Measurements from ENCODE around the gene AGO4. TPM values are rescaled to one million over a fixed set of nuclear protein-coding genes. Genes with fewer than 3 reads are reported as not detected.

The AGO4 gene
- total and polyA plus RNA-seq, 2 of the 8 experiments (the other 6 are each of a cell fraction or from before 2014, with no cell fraction given): 5.5 to 7.7 TPM

DNA sequence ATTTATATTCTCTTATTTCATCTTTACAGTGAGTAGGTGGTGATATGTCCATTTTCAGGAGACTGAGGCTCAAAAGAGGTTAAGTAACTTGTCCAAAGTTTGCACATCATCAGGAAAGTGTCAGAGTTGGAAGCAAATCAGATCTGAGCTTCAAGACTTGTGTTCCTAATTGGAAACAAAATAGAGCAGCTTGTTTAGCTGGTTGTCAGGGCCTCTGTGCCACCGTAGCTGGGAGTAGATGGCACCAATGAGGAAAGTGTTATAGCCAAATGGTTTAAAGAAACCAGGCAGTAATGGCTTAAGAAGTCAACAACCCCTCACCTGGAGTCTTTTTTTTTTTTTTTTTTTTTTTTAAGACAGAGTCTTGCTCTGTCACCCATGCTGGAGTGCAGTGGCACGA lies 94.9 kb downstream of the AGO4 start:
- Histone ChIP-seq H3K79me1 (ENCODE audit: low read depth, low read length) (no peaks in the 10 kb centered on the region; the same call in 1 of the 2 replicates), H3K18ac (ENCODE audit: extremely low read depth, low read length) (no peak overlapping the region), H3K79me2 (ENCODE audit: control insufficient read depth in 1 of 2, insufficient read depth in 2 of 2, low read length in 2 of 2) (no peaks in the 10 kb centered on the region), H3K23ac (ENCODE audit: insufficient read length) (no peak overlapping the region), H4K8ac (ENCODE audit: extremely low read depth, insufficient read depth, low read length) (no peak overlapping the region), H3K56ac (replicated peaks; ENCODE audit: insufficient read length, low read depth, low read length) (no peak overlapping the region), H3K14ac (ENCODE audit: insufficient read length) (no peak overlapping the region), H4K5ac (ENCODE audit: insufficient read length, low read depth, low read length) (no peak overlapping the region), H3K9me3 (ENCODE audit: insufficient read depth in 2 of 2, low read depth in 1 of 2, low read length in 1 of 2) (no peaks in the 10 kb centered on the region), H3K4me2 (ENCODE audit: insufficient read depth in 1 of 2, low read depth in 2 of 2, low read length in 2 of 2) (no peak overlapping the region), H3K4me1 (replicated peaks in 1 of 4; ENCODE audit: control insufficient read depth in 3 of 4, insufficient read depth in 4 of 4, low read length in 3 of 4) (no peaks in the 10 kb centered on the region), H2AFZ (ENCODE audit: low read length) (no peak overlapping the region), H3K27me3 (replicated peaks in 1 of 4; ENCODE audit: control insufficient read depth in 3 of 4, extremely low read depth in 1 of 4, insufficient read depth in 3 of 4, low read length in 3 of 4) (no peaks in the 10 kb centered on the region), H2BK15ac (ENCODE audit: low read length) (no peak overlapping the region), H3K36me3 (ENCODE audit: control insufficient read depth in 2 of 4, insufficient read depth in 4 of 4, low read length in 3 of 4) (peaks cover 13 to 54% (median 35%) of the 10 kb centered on the region in 4 experiments), H2BK12ac (ENCODE audit: low read depth, low read length) (no peak overlapping the region), H2BK20ac (ENCODE audit: low read length) (no peak overlapping the region), H3K27ac (ENCODE audit: low read depth, low read length) (no peak overlapping the region), H4K91ac (replicated peaks; ENCODE audit: insufficient read length, low read length) (no peak overlapping the region), H3K23me2 (ENCODE audit: low read depth, low read length) (no peaks in the 10 kb centered on the region; the same call in 1 of the 2 replicates), H3K4ac (replicated peaks; ENCODE audit: insufficient read length, low read depth, low read length) (no peak overlapping the region), H2BK5ac (ENCODE audit: low read depth, low read length) (no peak overlapping the region), H2AK5ac (ENCODE audit: low read depth, low read length) (no peak overlapping the region), H3K4me3 (ENCODE audit: extremely low read depth in 1 of 4, insufficient read depth in 2 of 4, low read depth in 3 of 4, low read length in 4 of 4) (no peak overlapping the region), H3K9ac (replicated peaks in 1 of 4; ENCODE audit: extremely low read depth in 1 of 4, low read depth in 3 of 4, low read length in 3 of 4) (no peak overlapping the region), H2BK120ac (replicated peaks; ENCODE audit: low read depth, low read length) (no peak overlapping the region), H4K20me1 (replicated peaks in 1 of 2; ENCODE audit: control insufficient read depth in 1 of 2, insufficient read depth in 2 of 2, low read length in 2 of 2) (peaks cover 0 to 6% of the 10 kb centered on the region in 2 experiments)
- no peak for DNase-seq (ENCODE audit: low read depth in 1 of 2, low spot score in 2 of 2)
- POLR2A ChIA-PET (ENCODE audit: partially characterized antibody): no interaction called here
- no peak for TF ChIP-seq CBX5 (IDR thresholded peaks at IDR 0.05; ENCODE audit: low read depth, low read length)
- no peak for TF ChIP-seq MAFK (IDR thresholded peaks at IDR 0.05; ENCODE audit: low read depth, low read length)
- TF ChIP-seq RNF2 (IDR thresholded peaks at IDR 0.05; ENCODE audit: borderline replicate concordance, low read depth, low read length, missing control alignments, poor library complexity, severe bottlenecking): no peak
- FAIRE-seq: no peak
- CTCF ChIA-PET (ENCODE audit: partially characterized antibody): interaction anchor here (0.7 to 2.6 kb wide), 3 partner anchors 17 to 218 kb away, joined by 3 to 7 read pairs (median 6); no protein-coding TSS in a partner anchor
- WGBS, 2 experiments (ENCODE audit: extremely low coverage in 1 of 2, insufficient coverage in 1 of 2, insufficient read length in 1 of 2, insufficient replicate concordance in 2 of 2, low coverage in 1 of 2, low lambda C conversion rate in 2 of 2, missing lambda C conversion rate in 1 of 2): 93% methylated on average over 1 of the region's 2 CpGs; no CpG with 5 or more reads in 1 of the 2 experiments

Other genes starting within 250 kb of the AGO4 start
- gene TFAP2E, start 234.7 kb upstream of the AGO4 start, total RNA-seq (2021; fragmentation: NEBNext Ultra II Directional; extraction: Animal tissue kit (Norgen Biotek cat#: 25700)): 0.50 and 0.61 TPM in 2 replicates
- gene TFAP2E, start 234.7 kb upstream of the AGO4 start, polyA plus RNA-seq (2011; rRNA removed): 0.17 and 0.24 TPM in 2 replicates
- gene PSMB2, start 166.5 kb upstream of the AGO4 start, total RNA-seq (2021; fragmentation: NEBNext Ultra II Directional; extraction: Animal tissue kit (Norgen Biotek cat#: 25700)): 88.2 and 91.4 TPM in 2 replicates
- gene PSMB2, start 166.5 kb upstream of the AGO4 start, polyA plus RNA-seq (2011; rRNA removed): 94.0 and 101 TPM in 2 replicates
- 10.8 and 12.8 TPM in 2 replicates for gene C1orf216, start 89.1 kb upstream of the AGO4 start, total RNA-seq (2021; fragmentation: NEBNext Ultra II Directional; extraction: Animal tissue kit (Norgen Biotek cat#: 25700))
- gene C1orf216, start 89.1 kb upstream of the AGO4 start, polyA plus RNA-seq (2011; rRNA removed): 7.3 and 7.5 TPM in 2 replicates
- gene CLSPN, start 38.0 kb upstream of the AGO4 start, total RNA-seq (2021; fragmentation: NEBNext Ultra II Directional; extraction: Animal tissue kit (Norgen Biotek cat#: 25700)): 45.8 and 46.7 TPM in 2 replicates
- 5.9 and 7.1 TPM in 2 replicates for gene CLSPN, start 38.0 kb upstream of the AGO4 start, polyA plus RNA-seq (2011; rRNA removed)
- gene AGO1, start 75.2 kb downstream of the AGO4 start, total RNA-seq (2021; fragmentation: NEBNext Ultra II Directional; extraction: Animal tissue kit (Norgen Biotek cat#: 25700)): 71.2 and 73.7 TPM in 2 replicates
- 15.1 and 18.0 TPM in 2 replicates for gene AGO1, start 75.2 kb downstream of the AGO4 start, polyA plus RNA-seq (2011; rRNA removed)
- 26.4 and 26.6 TPM in 2 replicates for gene AGO3, start 123.1 kb downstream of the AGO4 start, total RNA-seq (2021; fragmentation: NEBNext Ultra II Directional; extraction: Animal tissue kit (Norgen Biotek cat#: 25700))
- 10.3 and 10.7 TPM in 2 replicates for gene AGO3, start 123.1 kb downstream of the AGO4 start, polyA plus RNA-seq (2011; rRNA removed)

All from H1 (cell line).